Measurements from ENCODE around the gene MBD3. TPM values are rescaled to one million over a fixed set of nuclear protein-coding genes. Genes with fewer than 3 reads are reported as not detected.

The MBD3 gene
- total and polyA plus RNA-seq, 2 experiments from 2014 or later = 93.3 to 171 TPM

GRCh38 chr19:1529430-1529816 is 63.2 kb downstream of the MBD3 start:
- TF ChIP-seq, protein P1, sequence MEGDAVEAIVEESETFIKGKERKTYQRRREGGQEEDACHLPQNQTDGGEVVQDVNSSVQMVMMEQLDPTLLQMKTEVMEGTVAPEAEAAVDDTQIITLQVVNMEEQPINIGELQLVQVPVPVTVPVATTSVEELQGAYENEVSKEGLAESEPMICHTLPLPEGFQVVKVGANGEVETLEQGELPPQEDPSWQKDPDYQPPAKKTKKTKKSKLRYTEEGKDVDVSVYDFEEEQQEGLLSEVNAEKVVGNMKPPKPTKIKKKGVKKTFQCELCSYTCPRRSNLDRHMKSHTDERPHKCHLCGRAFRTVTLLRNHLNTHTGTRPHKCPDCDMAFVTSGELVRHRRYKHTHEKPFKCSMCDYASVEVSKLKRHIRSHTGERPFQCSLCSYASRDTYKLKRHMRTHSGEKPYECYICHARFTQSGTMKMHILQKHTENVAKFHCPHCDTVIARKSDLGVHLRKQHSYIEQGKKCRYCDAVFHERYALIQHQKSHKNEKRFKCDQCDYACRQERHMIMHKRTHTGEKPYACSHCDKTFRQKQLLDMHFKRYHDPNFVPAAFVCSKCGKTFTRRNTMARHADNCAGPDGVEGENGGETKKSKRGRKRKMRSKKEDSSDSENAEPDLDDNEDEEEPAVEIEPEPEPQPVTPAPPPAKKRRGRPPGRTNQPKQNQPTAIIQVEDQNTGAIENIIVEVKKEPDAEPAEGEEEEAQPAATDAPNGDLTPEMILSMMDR (IDR thresholded peaks at IDR 0.05; ENCODE audit: low read depth, low read length) = no peak
- Histone ChIP-seq H3K27me3 (peaks cover 57% of the 10 kb centered on the region), H3K9me3 (ENCODE audit: low read depth) (no peaks in the 10 kb centered on the region), H3K4me3 (no peak overlapping the region), H3K27ac (no peak overlapping the region), H3K4me1 (ENCODE audit: low read depth) (no peaks in the 10 kb centered on the region), H3K36me3 (no peaks in the 10 kb centered on the region)
- no peak for DNase-seq (ENCODE audit: low read depth in 1 of 2, low spot score in 1 of 2)

DNA sequence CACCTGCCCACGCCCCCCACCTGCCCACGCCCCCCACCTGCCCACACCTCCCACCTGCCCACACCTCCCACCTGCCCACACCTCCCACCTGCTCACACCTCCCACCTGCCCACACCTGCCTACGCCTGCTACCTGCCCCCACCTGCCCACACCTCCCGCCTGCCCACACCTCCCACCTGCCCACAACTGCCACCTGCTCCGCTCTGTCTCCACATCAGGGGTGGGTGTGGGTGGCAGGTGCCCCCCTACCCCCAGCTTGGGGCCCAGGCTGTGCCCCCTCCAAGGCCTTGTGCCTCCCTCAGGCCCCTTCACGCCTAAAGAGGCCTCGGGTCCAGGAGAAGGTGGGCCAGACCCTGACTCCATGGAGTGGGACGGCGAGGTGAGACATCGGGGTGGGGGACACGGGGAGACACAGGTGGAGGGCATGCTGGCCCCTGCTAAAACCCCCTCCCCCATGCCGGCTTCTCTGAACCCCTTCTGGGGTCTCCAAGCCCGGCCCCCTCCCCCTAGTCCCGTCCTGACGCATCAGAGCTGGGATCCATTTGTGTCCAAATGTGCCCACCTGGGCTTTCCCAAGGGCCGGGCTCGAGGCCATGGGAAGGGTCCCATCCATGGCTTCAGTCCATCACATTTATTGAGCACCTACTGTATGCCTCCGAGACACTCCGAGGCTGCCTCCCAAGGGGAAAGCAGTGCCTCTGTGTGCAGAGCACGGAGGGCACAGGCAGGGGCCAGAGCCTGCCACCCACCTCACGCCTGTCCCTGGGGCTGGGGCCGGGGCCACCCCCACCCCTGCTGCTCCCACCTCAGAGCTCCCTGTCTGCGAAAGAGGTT is 63.9 kb downstream of the MBD3 start:
- Histone ChIP-seq H3K27me3 (peaks cover 63% of the 10 kb centered on the region), H3K27ac (no peak overlapping the region), H3K4me3 (no peak overlapping the region), H3K36me3 (no peaks in the 10 kb centered on the region), H3K9me3 (ENCODE audit: low read depth) (no peaks in the 10 kb centered on the region), H3K4me1 (ENCODE audit: low read depth) (no peaks in the 10 kb centered on the region)
- TF ChIP-seq, protein P1 (IDR thresholded peaks at IDR 0.05; ENCODE audit: low read depth, low read length) = no peak
- DNase-seq (ENCODE audit: low read depth in 1 of 2, low spot score in 1 of 2) = no peak

GRCh38 chr19:1527650-1528309 is 64.9 kb downstream of the MBD3 start:
- DNase-seq (ENCODE audit: low read depth in 1 of 2, low spot score in 1 of 2) = no peak
- TF ChIP-seq, protein P1 (IDR thresholded peaks at IDR 0.05; ENCODE audit: low read depth, low read length) = no peak

DNA sequence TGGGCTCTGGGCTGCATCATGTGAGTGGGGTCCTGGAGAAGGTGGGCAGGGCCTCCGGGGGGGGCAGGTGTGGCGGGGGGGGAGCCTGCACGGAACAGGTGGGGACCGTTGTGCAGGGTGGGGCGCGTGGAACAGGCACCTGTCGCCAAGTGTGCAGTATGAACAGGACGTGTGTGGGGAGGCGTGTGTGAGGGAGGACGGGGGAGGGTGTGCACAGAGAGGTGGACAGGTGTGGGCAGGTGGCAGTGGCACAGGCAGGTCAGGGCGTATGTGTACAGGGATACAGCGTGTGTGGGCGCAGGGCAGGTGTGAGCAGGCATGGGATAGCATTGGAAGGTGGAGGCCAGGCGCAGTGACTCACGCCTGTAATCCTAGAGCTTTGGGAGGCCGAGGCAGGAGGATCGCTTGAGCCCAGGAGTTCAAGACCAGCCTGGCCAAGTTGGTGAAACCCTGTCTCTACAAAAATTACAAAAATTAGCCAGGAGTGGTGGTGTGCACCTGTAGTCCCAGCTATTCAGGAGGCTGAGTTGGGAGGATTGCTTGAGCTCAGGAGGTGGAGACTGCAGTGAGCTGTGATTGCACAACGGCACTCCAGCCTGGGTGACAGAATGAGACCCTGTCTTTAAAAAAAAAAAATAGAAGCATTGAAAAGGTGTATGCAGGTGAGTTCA is 65.6 kb downstream of the MBD3 start:
- no peak overlapping the region for H3K27ac ChIP-seq
- H3K9me3 ChIP-seq (ENCODE audit: low read depth) = no peaks in the 10 kb centered on the region
- H3K27me3 ChIP-seq = peaks cover 80% of the 10 kb centered on the region
- no peak for DNase-seq (ENCODE audit: low read depth in 1 of 2, low spot score in 1 of 2)
- H3K36me3 ChIP-seq = no peaks in the 10 kb centered on the region
- H3K4me3 ChIP-seq = no peak overlapping the region
- H3K4me1 ChIP-seq (ENCODE audit: low read depth) = no peaks in the 10 kb centered on the region
- TF ChIP-seq, protein P1 (IDR thresholded peaks at IDR 0.05; ENCODE audit: low read depth, low read length) = no peak

More at GRCh38 chr19:1527650-1528309, 64.9 kb downstream of the MBD3 start:
- H3K27me3 ChIP-seq = peaks cover 74% of the 10 kb centered on the region
- no peak overlapping the region for H3K4me3 ChIP-seq
- no peaks in the 10 kb centered on the region for H3K4me1 ChIP-seq (ENCODE audit: low read depth)
- H3K9me3 ChIP-seq (ENCODE audit: low read depth) = no peaks in the 10 kb centered on the region
- no peak overlapping the region for H3K27ac ChIP-seq
- no peaks in the 10 kb centered on the region for H3K36me3 ChIP-seq

GRCh38 chr19:1526066-1526778 is 66.4 kb downstream of the MBD3 start:
- Histone ChIP-seq H3K27me3 (peaks cover 77% of the 10 kb centered on the region), H3K4me3 (no peak overlapping the region)
- no peak for DNase-seq (ENCODE audit: low read depth in 1 of 2, low spot score in 1 of 2)

More at GRCh38 chr19:1526066-1526778, 66.4 kb downstream of the MBD3 start:
- Histone ChIP-seq H3K4me1 (ENCODE audit: low read depth) (no peaks in the 10 kb centered on the region), H3K27ac (no peak overlapping the region), H3K36me3 (no peaks in the 10 kb centered on the region), H3K9me3 (ENCODE audit: low read depth) (no peaks in the 10 kb centered on the region)
- TF ChIP-seq, protein P1 (IDR thresholded peaks at IDR 0.05; ENCODE audit: low read depth, low read length) = no peak

Data from cardiac muscle cell (in vitro differentiated cells and primary cell).